OCI-LY7 (cell line): ENCODE data around the gene ALDH7A1. TPM values are rescaled to one million over a fixed set of nuclear protein-coding genes. Genes with fewer than 3 reads are reported as not detected.
A peak's percentile ranks its signal among the peaks of the same experiment; 100 is the strongest.

Source experiments
- BruUV-seq: library from RNA; stranded (reverse); fragments of 400-500 nt; replicated peaks from 2 replicates; lab custom pipeline; 2021; lab: Mats Ljungman, UMichigan
- CTCF ChIA-PET: fragments of 300-600 bp; sonication (Branson Sonifier 250); formaldehyde crosslinking; loops from one replicate; lab custom pipeline; 2022; ENCODE audit warnings: antibody characterized with exemption; ENCODE audit not compliant: unreplicated experiment; lab: Charles Lee
- POLR2A ChIA-PET: fragments of 300-600 bp; sonication (Branson Sonifier 250); formaldehyde crosslinking; loops from one replicate; lab custom pipeline; 2022; ENCODE audit warnings: antibody characterized with exemption; lab: Charles Lee
- DNase-seq: peaks from one replicate; pipeline ENCODE4 v3.0.0-alpha.2; 2015; ENCODE audit warnings: low spot score
- H2AFZ ChIP-seq: fragments of 200-600 bp; sonication (generic), shearing (Covaris generic); 2 replicates; pipeline ENCODE4 v1.6.1; 2014; ENCODE audit warnings: mild to moderate bottlenecking, antibody characterized with exemption, low read length, moderate library complexity
- H3K27ac ChIP-seq: fragments of 200-600 bp; sonication (generic); 2 replicates; pipeline ENCODE4 v1.5.1; 2014; ENCODE audit warnings: mixed run types, low read depth, mild to moderate bottlenecking, moderate library complexity, low read length, inconsistent platforms; ENCODE audit not compliant: poor library complexity, severe bottlenecking
- H3K36me3 ChIP-seq: fragments of 200-600 bp; sonication (generic); 2 replicates; pipeline ENCODE4 v1.6.1; 2014; ENCODE audit warnings: mild to moderate bottlenecking, antibody characterized with exemption, low read length, moderate library complexity, mixed read lengths; ENCODE audit not compliant: insufficient read depth
- H3K4me1 ChIP-seq: fragments of 200-600 bp; sonication (generic); 2 replicates; pipeline ENCODE4 v1.5.1; 2014; ENCODE audit warnings: mild to moderate bottlenecking, low read length; ENCODE audit not compliant: insufficient read depth, poor library complexity, severe bottlenecking
- H3K4me2 ChIP-seq: fragments of 200-600 bp; sonication (generic); 2 replicates; pipeline ENCODE4 v1.6.1; 2014; ENCODE audit warnings: mild to moderate bottlenecking, low read length
- H3K4me3 ChIP-seq: fragments of 200-600 bp; sonication (generic); 2 replicates; pipeline ENCODE4 v1.5.1; 2014; ENCODE audit warnings: mild to moderate bottlenecking, low read depth, low read length; ENCODE audit not compliant: poor library complexity, severe bottlenecking
- H3K79me2 ChIP-seq: fragments of 200-600 bp; sonication (generic); 2 replicates; pipeline ENCODE4 v1.6.1; 2016; ENCODE audit warnings: low read depth, mild to moderate bottlenecking, low read length, moderate library complexity, mixed read lengths; ENCODE audit not compliant: insufficient read depth
- H3K9me2 ChIP-seq: fragments of 200-600 bp; sonication (generic); 2 replicates; pipeline ENCODE4 v1.6.1; 2016; ENCODE audit warnings: mild to moderate bottlenecking, low read length, mixed read lengths; ENCODE audit not compliant: insufficient read depth
- H3K9me3 ChIP-seq: fragments of 200-600 bp; sonication (generic); 2 replicates; pipeline ENCODE4 v1.6.1; 2014; ENCODE audit warnings: mild to moderate bottlenecking, mixed run types, low read length, mixed read lengths
- H4K20me1 ChIP-seq: fragments of 200-600 bp; sonication (generic); 2 replicates; pipeline ENCODE4 v1.6.1; 2014; ENCODE audit warnings: mild to moderate bottlenecking, antibody characterized with exemption, low read length, moderate library complexity, mixed read lengths; ENCODE audit not compliant: insufficient read depth
- EZH2phosphoT487 ChIP-seq: fragments of 200-600 bp; sonication (generic); IDR thresholded peaks from 2 replicates; pipeline ENCODE4 v1.6.1; 2018; ENCODE audit warnings: low read depth, borderline replicate concordance, mild to moderate bottlenecking, mixed run types, antibody characterized with exemption, low read length, moderate library complexity, mixed read lengths
- intact Hi-C: fragments of 100-400 bp; cut with micrococcal nuclease; formaldehyde crosslinking; loops from one replicate; pipeline ENCODE4 v1.10.0; 2022; ENCODE audit not compliant: unreplicated experiment
- total RNA-seq, 2 experiments: library from RNA; depleted of rRNA in 1 of 2; stranded (reverse); fragments of >200 nt in 1 of 2; shearing (Covaris generic) in 1 of 2; gene quantifications; 2 replicates each; pipeline ENCODE4 v1.2.3, GENCODE V29; 2014 to 2022
- TF ChIP-seq, protein P1 (sequence below): fragments of 200-600 bp; sonication (generic); conservative IDR thresholded peaks from 2 replicates; pipeline ENCODE4 v1.5.1; 2014; ENCODE audit warnings: mild to moderate bottlenecking, antibody characterized with exemption, low read length, moderate library complexity, mixed read lengths

The ALDH7A1 gene
- total RNA-seq, 2 experiments from 2014 or later: not detected

DNA sequence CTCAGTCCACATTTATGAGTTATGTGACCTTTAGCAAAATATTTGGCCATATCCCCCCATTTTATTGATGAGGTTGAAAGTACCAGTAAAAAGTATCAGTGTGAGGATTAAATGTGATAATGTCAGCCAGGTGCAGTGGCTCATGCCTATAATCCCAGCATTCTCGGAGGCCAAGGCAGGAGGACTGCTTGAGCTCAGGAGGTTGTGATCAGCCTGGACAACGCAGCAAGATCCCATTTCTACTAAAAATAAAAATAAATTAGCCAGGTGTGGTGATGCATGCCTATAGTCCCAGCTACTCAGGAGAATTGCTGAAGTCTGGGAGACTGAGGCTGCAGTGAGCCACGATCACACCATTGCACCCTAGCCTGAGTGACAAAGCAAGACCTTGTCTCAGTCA lies 100.6 kb downstream of the ALDH7A1 start:
- H3K4me3 ChIP-seq: no peak overlapping the region
- H4K20me1 ChIP-seq: no peaks in the 10 kb centered on the region
- H3K27ac ChIP-seq: no peak overlapping the region
- ChIA-PET CTCF (no interaction called here), POLR2A (no interaction called here)
- intact Hi-C loops: no loop called here
- no peak for TF ChIP-seq EZH2phosphoT487
- TF ChIP-seq, protein P1, sequence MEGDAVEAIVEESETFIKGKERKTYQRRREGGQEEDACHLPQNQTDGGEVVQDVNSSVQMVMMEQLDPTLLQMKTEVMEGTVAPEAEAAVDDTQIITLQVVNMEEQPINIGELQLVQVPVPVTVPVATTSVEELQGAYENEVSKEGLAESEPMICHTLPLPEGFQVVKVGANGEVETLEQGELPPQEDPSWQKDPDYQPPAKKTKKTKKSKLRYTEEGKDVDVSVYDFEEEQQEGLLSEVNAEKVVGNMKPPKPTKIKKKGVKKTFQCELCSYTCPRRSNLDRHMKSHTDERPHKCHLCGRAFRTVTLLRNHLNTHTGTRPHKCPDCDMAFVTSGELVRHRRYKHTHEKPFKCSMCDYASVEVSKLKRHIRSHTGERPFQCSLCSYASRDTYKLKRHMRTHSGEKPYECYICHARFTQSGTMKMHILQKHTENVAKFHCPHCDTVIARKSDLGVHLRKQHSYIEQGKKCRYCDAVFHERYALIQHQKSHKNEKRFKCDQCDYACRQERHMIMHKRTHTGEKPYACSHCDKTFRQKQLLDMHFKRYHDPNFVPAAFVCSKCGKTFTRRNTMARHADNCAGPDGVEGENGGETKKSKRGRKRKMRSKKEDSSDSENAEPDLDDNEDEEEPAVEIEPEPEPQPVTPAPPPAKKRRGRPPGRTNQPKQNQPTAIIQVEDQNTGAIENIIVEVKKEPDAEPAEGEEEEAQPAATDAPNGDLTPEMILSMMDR: no peak
- peaks cover 2% of the 10 kb centered on the region for H3K4me1 ChIP-seq
- H3K9me2 ChIP-seq: no peaks in the 10 kb centered on the region
- H3K4me2 ChIP-seq: no peak overlapping the region
- H3K79me2 ChIP-seq: no peaks in the 10 kb centered on the region
- no peaks in the 10 kb centered on the region for H3K9me3 ChIP-seq
- BruUV-seq: no TSS peak
- DNase-seq: no peak
- H2AFZ ChIP-seq: no peak overlapping the region
- H3K36me3 ChIP-seq: no peaks in the 10 kb centered on the region

DNA sequence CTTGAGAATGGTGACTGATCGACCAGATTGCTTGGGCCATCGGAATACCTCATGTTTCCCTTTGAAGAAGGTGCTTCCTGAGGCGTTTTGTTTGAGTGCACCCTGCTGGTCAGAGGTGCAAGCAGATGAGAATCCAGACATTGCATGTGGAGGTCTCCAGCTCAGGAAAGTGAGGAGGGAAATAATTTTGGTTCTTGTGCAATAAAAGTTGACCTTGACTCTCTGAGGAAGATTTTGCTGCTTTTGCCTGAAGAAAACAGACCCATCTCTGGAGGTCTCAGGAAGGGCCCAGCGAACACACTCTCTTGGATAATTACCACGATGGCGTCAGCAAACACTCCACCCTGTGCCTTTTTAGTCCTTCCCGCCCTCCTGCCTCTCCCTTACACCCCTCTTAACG lies 102.1 kb downstream of the ALDH7A1 start:
- intact Hi-C loops: no loop called here
- POLR2A ChIA-PET: interaction anchor here (0.6 kb wide), 1 partner anchor 42 kb away, joined by 4 read pairs; no protein-coding TSS in a partner anchor
- TF ChIP-seq, protein P1: peak; percentile 44; the same call in 1 of the 2 replicates
- no peak for TF ChIP-seq EZH2phosphoT487

DNA sequence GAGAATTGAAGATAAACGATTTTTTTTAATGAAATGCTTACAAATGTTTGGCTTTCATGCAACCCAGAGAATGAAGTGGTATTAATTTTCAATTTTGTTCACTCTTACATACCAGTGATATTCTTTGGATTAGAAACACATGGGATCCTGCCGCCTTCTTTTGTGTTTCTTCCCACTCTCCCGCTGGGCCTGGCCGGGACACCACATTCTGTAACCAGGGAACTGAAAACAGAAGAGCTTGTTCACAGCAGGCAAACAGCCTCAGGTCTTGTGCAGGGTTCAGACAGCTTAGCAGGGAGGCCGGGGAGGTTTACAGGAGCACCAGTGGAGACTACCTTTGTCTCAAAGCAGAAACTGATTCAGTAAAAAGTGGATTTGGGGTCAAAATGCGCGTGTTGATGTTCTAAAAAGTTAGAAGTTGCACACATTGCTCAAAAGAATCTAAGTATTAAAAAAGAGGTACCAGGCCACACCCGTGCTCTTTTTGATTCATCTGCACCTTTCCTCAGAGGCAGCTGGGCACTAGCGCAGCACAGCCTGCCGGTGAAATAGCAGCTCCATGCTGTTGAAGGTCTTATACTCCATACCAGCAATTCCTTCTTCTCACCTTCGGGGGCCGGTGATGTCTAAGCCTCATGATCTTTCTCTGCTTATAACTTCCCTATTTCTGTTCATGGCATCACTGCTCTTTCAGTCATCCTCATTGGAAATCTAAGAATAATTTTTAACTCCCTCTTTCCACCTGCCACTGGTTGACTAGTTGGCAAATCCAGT lies 104.7 kb downstream of the ALDH7A1 start:
- H3K27ac ChIP-seq: no peak overlapping the region
- no peaks in the 10 kb centered on the region for H3K36me3 ChIP-seq
- H3K4me2 ChIP-seq: no peak overlapping the region
- intact Hi-C loops: no loop called here
- no peaks in the 10 kb centered on the region for H3K9me3 ChIP-seq
- BruUV-seq: no TSS peak
- peak; percentile 19 for DNase-seq
- no peaks in the 10 kb centered on the region for H3K79me2 ChIP-seq
- no peaks in the 10 kb centered on the region for H4K20me1 ChIP-seq
- H3K9me2 ChIP-seq: no peaks in the 10 kb centered on the region
- H2AFZ ChIP-seq: no peak overlapping the region
- POLR2A ChIA-PET: interaction anchor here (1.1 kb wide), 1 partner anchor 154 kb away, joined by 4 read pairs; no protein-coding TSS in a partner anchor
- CTCF ChIA-PET: no interaction called here
- TF ChIP-seq EZH2phosphoT487: no peak
- TF ChIP-seq, protein P1: peak; percentile 33; the same call in 1 of the 2 replicates
- no peak overlapping the region for H3K4me3 ChIP-seq
- no peaks in the 10 kb centered on the region for H3K4me1 ChIP-seq

More for the DNA sequence above, 102.1 kb downstream of the ALDH7A1 start:
- no peak overlapping the region for H3K4me2 ChIP-seq
- H3K9me3 ChIP-seq: no peaks in the 10 kb centered on the region
- no TSS peak for BruUV-seq
- peaks cover 2% of the 10 kb centered on the region for H3K4me1 ChIP-seq
- H3K9me2 ChIP-seq: no peaks in the 10 kb centered on the region
- CTCF ChIA-PET: no interaction called here
- H4K20me1 ChIP-seq: no peaks in the 10 kb centered on the region
- H3K79me2 ChIP-seq: no peaks in the 10 kb centered on the region
- no peak overlapping the region for H3K4me3 ChIP-seq
- H3K27ac ChIP-seq: no peak overlapping the region
- no peak overlapping the region for H2AFZ ChIP-seq
- H3K36me3 ChIP-seq: no peaks in the 10 kb centered on the region
- no peak for DNase-seq
